Naive thymus-derived CD8-positive, alpha-beta T cell (primary cell): ENCODE data around the gene AKR1B1. TPM values are rescaled to one million over a fixed set of nuclear protein-coding genes. Genes with fewer than 3 reads are reported as not detected.

ENCODE experiments used
- ATAC-seq, 2 donors: fragments of 150-1000 bp; cut with Tn5 transposase in 1 of 2; sonication (Bioruptor Pico), chemical (Tn5 transposase) in 1 of 2; 1 replicate in 1 of 2; 2 replicates in 1 of 2; pipeline ENCODE4 v1.10.0; 2021; ENCODE audit warnings: mild to moderate bottlenecking in 2 of 2, moderate library complexity in 2 of 2
- POLR2A ChIA-PET: fragments of 350-600 bp; sonication (Branson Sonifier 250); formaldehyde crosslinking; loops from one replicate; lab custom pipeline; 2021; ENCODE audit warnings: antibody characterized with exemption; lab: Charles Lee
- DNase-seq, 10 donors: peaks; one replicate each; pipeline versions ENCODE4 v3.0.0 to v3.0.0-alpha.2; 2020 to 2022
- H3K27ac Mint-ChIP-seq, 10 donors: one replicate each; pipeline ENCODE4 v1.8.0; 2020 to 2022; ENCODE audit warnings: mild to moderate bottlenecking in 10 of 10, mixed read lengths in 10 of 10, moderate library complexity in 4 of 10, inconsistent platforms in 1 of 10
- H3K27me3 Mint-ChIP-seq, 5 donors: one replicate each; pipeline ENCODE4 v1.8.0; 2021 to 2022; ENCODE audit warnings: mixed read lengths in 5 of 5
- H3K36me3 Mint-ChIP-seq, 3 donors: one replicate each; pipeline ENCODE4 v1.8.0; 2020 to 2022; ENCODE audit warnings: mixed read lengths in 3 of 3, mild to moderate bottlenecking in 2 of 3, inconsistent platforms in 1 of 3
- H3K4me1 Mint-ChIP-seq, 4 donors: one replicate each; pipeline ENCODE4 v1.8.0; 2021 to 2022; ENCODE audit warnings: mixed read lengths in 4 of 4
- H3K4me3 Mint-ChIP-seq, 10 donors: one replicate each; pipeline ENCODE4 v1.8.0; 2020 to 2022; ENCODE audit warnings: mild to moderate bottlenecking in 10 of 10, mixed read lengths in 10 of 10, moderate library complexity in 6 of 10, inconsistent platforms in 1 of 10
- H3K9me3 Mint-ChIP-seq, 9 donors: one replicate each; pipeline ENCODE4 v1.8.0; 2020 to 2022; ENCODE audit warnings: mixed read lengths in 9 of 9, mild to moderate bottlenecking in 3 of 9, inconsistent platforms in 1 of 9, moderate library complexity in 1 of 9
- polyA plus RNA-seq, 3 donors: library from polyadenylated mRNA; unstranded; fragments of 300-500 nt; fragmentation: Illumina TruSeq; gene quantifications; one replicate each; pipeline ENCODE4 v1.2.3, GENCODE V29; 2021
- total RNA-seq, 8 experiments: library from RNA in 2 of 8; stranded (reverse) in 2 of 8; gene quantifications; one replicate each; pipeline ENCODE4 v1.2.3 and lab custom pipeline; 2021 to 2026

The AKR1B1 gene
- total and polyA plus RNA-seq, 5 experiments from 2014 or later = 130 to 202 (median 181) TPM

DNA sequence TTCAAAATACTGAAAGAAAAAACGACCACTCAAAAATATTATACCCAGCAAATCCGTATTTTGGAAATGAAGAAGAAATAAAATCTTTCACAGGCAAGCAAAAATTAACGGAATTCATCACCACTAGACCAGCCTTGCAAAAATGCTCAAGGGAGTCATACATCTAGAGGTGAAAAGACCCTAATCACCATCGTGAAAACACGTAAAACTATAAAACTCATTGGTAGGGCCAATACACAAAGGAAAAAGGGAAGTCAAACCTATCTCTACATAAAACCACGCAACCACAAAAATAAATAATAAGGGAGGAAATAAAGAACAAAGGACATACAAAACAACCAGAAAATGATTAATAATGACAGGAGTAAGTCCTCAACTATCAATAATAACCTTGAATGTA lies 6.6 kb upstream of the AKR1B1 start:
- no peak overlapping the region for H3K27ac Mint-ChIP-seq
- no peaks in the 10 kb centered on the region for H3K4me1 Mint-ChIP-seq
- no peak for DNase-seq
- H3K9me3 Mint-ChIP-seq = peaks cover 2 to 22% (median 16%) of the 10 kb centered on the region in 9 donors
- peaks cover 0 to 16% (median 14%) of the 10 kb centered on the region in 3 donors for H3K36me3 Mint-ChIP-seq
- no peaks in the 10 kb centered on the region for H3K27me3 Mint-ChIP-seq
- POLR2A ChIA-PET = no interaction called here
- no peak overlapping the region for H3K4me3 Mint-ChIP-seq
- no peak for ATAC-seq

DNA sequence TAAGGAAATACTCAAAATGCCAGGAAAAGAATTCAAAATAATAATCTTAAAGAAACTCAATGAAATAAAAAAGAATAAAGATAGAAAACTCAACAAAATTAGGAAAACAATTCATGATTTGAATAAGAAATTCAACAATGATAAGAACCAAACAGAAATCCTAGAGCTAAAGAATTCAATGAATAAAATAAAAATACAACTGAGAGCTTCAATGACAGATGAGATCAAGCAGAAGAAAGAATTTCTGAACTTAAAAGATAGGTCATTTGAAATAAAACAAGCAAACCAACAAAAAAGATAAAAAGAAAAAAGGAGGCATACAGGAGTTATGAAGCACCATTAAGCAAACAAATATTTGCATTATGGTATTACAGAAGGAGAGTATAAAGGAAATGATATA lies 5.6 kb upstream of the AKR1B1 start:
- no peak for ATAC-seq
- Mint-ChIP-seq H3K27ac (no peak overlapping the region), H3K9me3 (peaks cover 2 to 22% (median 16%) of the 10 kb centered on the region in 9 donors), H3K4me1 (peaks cover 2 to 8% (median 6%) of the 10 kb centered on the region in 4 donors), H3K27me3 (no peaks in the 10 kb centered on the region), H3K36me3 (peaks cover 0 to 16% (median 14%) of the 10 kb centered on the region in 3 donors), H3K4me3 (no peak overlapping the region)
- POLR2A ChIA-PET = no interaction called here
- no peak for DNase-seq

DNA sequence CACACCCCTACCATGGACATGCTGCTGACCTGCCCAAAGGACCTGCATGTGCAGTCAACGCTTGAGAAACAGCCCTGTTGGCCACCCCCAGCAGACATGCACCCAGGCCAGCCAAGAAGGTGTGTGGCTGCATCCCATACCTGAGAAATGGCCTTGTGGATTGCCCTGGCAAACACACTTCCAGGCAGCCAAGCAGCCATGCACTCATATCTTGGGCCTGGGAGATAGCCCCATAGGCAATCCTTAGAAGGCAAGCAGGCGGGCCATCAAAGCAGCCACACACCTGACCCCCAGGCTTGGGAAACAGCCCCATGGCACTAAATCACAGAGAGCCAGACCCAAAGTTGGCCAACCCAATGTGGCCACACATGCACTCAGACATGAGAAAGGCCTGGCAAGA lies 4.9 kb upstream of the AKR1B1 start:
- H3K27me3 Mint-ChIP-seq = no peaks in the 10 kb centered on the region
- H3K4me1 Mint-ChIP-seq = peaks cover 5 to 13% (median 11%) of the 10 kb centered on the region in 4 donors
- ATAC-seq (no peak), DNase-seq (no peak)
- H3K9me3 Mint-ChIP-seq = peaks cover 2 to 22% (median 16%) of the 10 kb centered on the region in 9 donors
- no peak overlapping the region for H3K27ac Mint-ChIP-seq
- H3K4me3 Mint-ChIP-seq = no peak overlapping the region
- POLR2A ChIA-PET = interaction anchor here (0.6 kb wide), 1 partner anchor 681 kb away, joined by 5 read pairs; no protein-coding TSS in a partner anchor
- H3K36me3 Mint-ChIP-seq = peaks cover 0 to 16% (median 14%) of the 10 kb centered on the region in 3 donors

DNA sequence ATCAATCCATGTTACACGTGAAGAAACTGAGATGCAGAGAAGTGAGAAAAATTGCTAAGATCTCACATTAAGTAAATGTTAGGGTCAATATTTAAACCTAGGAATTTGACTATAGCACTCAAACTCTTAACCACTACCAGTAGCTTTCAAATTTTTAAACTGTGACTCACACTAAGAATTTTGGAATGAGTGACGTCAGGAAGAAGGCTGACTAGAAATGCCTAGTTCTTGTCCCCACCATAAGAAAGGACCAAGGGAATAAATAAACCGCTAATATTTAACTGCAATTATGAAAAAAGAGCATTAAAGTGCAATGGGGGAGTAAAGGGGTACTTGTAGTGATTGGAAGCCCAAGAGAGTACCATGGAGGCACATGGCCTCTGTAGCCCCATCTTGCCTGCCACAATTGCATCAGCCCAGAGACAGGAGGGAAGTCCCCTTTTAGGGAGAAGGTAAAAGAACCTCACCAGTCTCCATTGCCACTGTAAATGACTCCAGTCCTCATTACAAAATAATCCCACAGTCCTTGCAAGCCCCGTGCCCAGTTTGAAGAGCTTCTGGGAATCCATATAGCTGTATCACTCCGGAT lies 3.5 kb upstream of the AKR1B1 start:
- ATAC-seq = no peak
- Mint-ChIP-seq H3K9me3 (peaks cover 2 to 22% (median 16%) of the 10 kb centered on the region in 9 donors), H3K36me3 (peaks cover 0 to 16% (median 14%) of the 10 kb centered on the region in 3 donors), H3K27me3 (no peaks in the 10 kb centered on the region), H3K4me3 (no peak overlapping the region), H3K27ac (no peak overlapping the region), H3K4me1 (peaks cover 8 to 24% (median 21%) of the 10 kb centered on the region in 4 donors)
- POLR2A ChIA-PET = no interaction called here
- DNase-seq = no peak

DNA sequence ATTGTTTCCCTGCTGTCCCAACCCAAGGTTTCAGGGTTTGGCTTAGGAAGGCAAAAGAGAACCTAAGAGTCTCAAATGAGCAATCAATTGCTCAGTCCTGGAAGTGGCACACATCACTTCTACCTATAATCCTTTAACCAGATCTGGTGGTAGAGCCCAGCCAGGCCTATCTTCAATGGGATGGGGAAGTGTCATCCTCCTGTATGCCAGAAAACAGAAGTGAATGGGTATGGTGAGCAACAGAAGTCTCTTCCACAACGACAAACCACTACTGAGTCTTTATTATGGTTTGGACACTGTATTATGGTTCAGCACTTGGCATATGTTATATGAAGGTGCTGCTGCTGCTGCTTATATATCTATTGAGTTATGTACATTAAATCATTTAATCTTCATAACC lies 3.0 kb upstream of the AKR1B1 start:
- POLR2A ChIA-PET = no interaction called here
- no peaks in the 10 kb centered on the region for H3K27me3 Mint-ChIP-seq
- DNase-seq (no peak), ATAC-seq (no peak)
- H3K27ac Mint-ChIP-seq = no peak overlapping the region
- H3K36me3 Mint-ChIP-seq = peaks cover 0 to 16% (median 12%) of the 10 kb centered on the region in 3 donors
- H3K4me3 Mint-ChIP-seq = no peak overlapping the region
- peaks cover 8 to 26% (median 25%) of the 10 kb centered on the region in 4 donors for H3K4me1 Mint-ChIP-seq
- peaks cover 2 to 22% (median 16%) of the 10 kb centered on the region in 9 donors for H3K9me3 Mint-ChIP-seq

DNA sequence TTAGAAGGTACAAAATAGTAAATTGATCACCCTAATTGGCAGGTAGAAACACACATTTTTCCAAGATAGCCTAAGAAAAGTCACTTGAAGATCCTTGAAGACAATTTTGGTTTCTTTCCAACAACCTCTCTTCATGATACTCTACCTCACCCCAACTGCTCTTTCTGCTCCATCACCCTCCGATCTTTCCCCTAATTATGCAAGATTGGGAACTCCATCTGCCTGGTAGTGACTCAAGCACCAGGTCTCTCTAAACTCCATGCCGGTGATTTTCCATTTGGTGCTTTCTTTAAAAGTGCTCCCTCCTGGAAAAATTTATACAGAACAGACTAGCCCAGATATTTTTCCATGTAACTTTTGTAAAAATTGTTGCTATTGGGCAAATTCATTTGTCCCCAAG lies 1.1 kb upstream of the AKR1B1 start:
- ATAC-seq (no peak), DNase-seq (no peak)
- Mint-ChIP-seq H3K4me1 (peaks cover 10 to 44% (median 39%) of the 10 kb centered on the region in 4 donors), H3K27ac (peak overlapping the region in 4 of 10 donors; percentile 18 to 95 (median 70)), H3K27me3 (no peaks in the 10 kb centered on the region), H3K4me3 (peak overlapping the region in 4 of 10 donors; percentile 16 to 95 (median 88)), H3K36me3 (peaks cover 8 to 12% (median 9%) of the 10 kb centered on the region in 3 donors), H3K9me3 (peaks cover 2 to 12% (median 9%) of the 10 kb centered on the region in 9 donors)
- POLR2A ChIA-PET = interaction anchor here (2.9 kb wide), 1 partner anchor 27 kb away, joined by 14 read pairs; no protein-coding TSS in a partner anchor

DNA sequence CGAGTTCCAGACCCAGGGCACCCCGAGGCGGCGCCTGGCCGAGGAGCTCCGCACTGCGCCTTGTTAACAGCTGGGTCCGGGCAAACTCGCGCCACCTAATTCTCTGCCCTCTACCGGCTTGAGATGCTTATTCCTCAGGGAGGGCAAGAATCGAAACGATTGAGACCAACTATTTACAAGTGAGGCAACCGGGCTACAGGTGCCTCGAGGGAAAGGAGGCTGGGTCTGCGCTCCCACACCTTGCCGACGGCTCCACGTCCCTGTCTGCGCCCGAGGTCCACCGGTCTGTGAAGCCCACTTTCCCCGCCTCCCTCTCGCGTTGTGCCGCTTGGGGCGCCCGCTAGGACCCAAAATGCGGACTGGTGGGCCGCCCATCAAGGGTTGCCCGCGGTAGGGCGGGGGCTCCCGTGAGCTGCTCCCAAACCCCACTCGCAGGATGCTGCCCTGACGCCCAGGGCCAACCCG lies 527 bp downstream of the AKR1B1 start:
- DNase-seq (peak in 9 of 10 donors; percentile 38 to 82 (median 56)), ATAC-seq (peak; percentile 66 to 70)
- Mint-ChIP-seq H3K36me3 (peaks cover 0 to 9% (median 7%) of the 10 kb centered on the region in 3 donors), H3K4me1 (peaks cover 23 to 60% (median 55%) of the 10 kb centered on the region in 4 donors), H3K27me3 (no peaks in the 10 kb centered on the region), H3K4me3 (peak overlapping the region; percentile 87 to 95 (median 90)), H3K9me3 (no peaks in the 10 kb centered on the region), H3K27ac (peak overlapping the region; percentile 53 to 95 (median 90))
- POLR2A ChIA-PET = interaction anchor here (0.6 to 2.9 kb wide), 5 partner anchors 26 to 691 kb away, joined by 3 to 14 read pairs (median 3); partner anchors contain the start of gene BPGM

DNA sequence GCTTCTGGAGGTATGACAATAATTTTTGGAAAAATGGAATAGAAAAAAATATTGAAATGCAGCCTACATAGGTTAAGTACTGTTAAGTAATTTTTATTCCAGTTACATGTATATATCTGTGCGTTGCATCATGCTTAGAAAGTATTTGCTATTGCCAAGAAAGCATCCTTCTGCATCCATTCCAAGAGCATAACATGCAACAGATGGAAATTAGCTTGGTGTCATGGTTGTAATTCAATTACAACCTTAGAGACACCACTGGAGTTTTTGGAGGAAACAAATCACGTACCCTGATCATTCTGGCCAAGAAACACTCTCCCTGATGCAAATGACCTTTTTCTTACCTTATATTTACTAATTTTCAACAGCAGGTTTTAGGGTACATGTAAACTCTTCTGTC lies 1.7 kb downstream of the AKR1B1 start:
- Mint-ChIP-seq H3K36me3 (peaks cover 0 to 14% (median 7%) of the 10 kb centered on the region in 3 donors), H3K27ac (peak overlapping the region in 8 of 10 donors; percentile 27 to 89 (median 74)), H3K4me1 (peaks cover 25 to 69% (median 63%) of the 10 kb centered on the region in 4 donors), H3K9me3 (no peaks in the 10 kb centered on the region), H3K27me3 (no peaks in the 10 kb centered on the region), H3K4me3 (peak overlapping the region; percentile 87 to 95 (median 90))
- DNase-seq = no peak
- ATAC-seq = no peak
- POLR2A ChIA-PET = interaction anchor here (2.9 kb wide), 1 partner anchor 25 kb away, joined by 14 read pairs; no protein-coding TSS in a partner anchor

DNA sequence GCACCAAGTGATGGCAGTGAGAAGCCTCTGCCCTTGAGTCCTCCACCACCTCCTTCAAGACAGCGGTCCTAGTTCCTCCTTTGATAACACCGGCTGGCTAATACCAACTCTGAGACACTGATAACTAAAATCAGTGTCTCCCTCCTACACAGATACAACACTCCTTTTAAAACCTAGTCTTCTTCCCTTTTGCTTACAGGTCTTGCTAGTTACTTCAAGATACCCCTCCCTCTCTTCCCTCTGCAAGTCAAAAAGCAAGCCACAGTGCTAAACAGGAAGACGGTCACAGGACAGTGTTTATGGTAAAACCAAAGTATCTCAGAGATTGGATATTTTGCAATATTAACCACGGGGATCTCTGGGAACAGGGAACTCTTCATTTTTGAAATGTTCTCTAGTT lies 4.6 kb downstream of the AKR1B1 start:
- DNase-seq = peak in 2 of 10 donors; percentile 40 to 41
- POLR2A ChIA-PET = no interaction called here
- no peak for ATAC-seq
- Mint-ChIP-seq H3K9me3 (no peaks in the 10 kb centered on the region), H3K27ac (peak overlapping the region; percentile 25 to 95 (median 80)), H3K36me3 (peaks cover 0 to 40% (median 14%) of the 10 kb centered on the region in 3 donors), H3K27me3 (no peaks in the 10 kb centered on the region), H3K4me3 (peak overlapping the region; percentile 25 to 73 (median 59)), H3K4me1 (peaks cover 23 to 65% (median 57%) of the 10 kb centered on the region in 4 donors)

DNA sequence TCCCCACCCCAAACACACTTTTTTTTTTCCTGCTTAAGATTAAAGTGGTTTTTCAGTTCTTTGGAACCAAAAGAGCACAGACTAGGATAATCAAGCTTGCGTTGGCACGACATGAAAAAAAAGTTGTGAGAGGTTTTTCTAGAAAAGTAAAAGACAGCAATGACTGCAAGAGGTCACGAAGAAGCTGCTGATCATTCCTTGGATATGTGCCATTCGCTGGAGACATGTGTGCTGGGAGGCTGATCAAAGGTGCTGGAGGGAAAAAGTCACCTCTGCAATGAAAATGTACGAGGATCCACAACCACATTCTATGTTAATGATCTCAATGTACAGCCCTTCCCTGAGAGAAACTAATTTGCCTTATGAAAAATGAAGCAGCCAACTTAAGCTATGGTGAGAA lies 5.4 kb downstream of the AKR1B1 start:
- H3K4me3 Mint-ChIP-seq = peak overlapping the region in 4 of 10 donors; percentile 19 to 69 (median 59)
- H3K27me3 Mint-ChIP-seq = no peaks in the 10 kb centered on the region
- no peak for ATAC-seq
- POLR2A ChIA-PET = interaction anchor here (1.0 kb wide), 1 partner anchor 21 kb away, joined by 4 read pairs; no protein-coding TSS in a partner anchor
- peak overlapping the region in 8 of 10 donors; percentile 26 to 95 (median 75) for H3K27ac Mint-ChIP-seq
- no peaks in the 10 kb centered on the region for H3K9me3 Mint-ChIP-seq
- DNase-seq = no peak
- peaks cover 0 to 48% (median 14%) of the 10 kb centered on the region in 3 donors for H3K36me3 Mint-ChIP-seq
- H3K4me1 Mint-ChIP-seq = peaks cover 21 to 62% (median 55%) of the 10 kb centered on the region in 4 donors

DNA sequence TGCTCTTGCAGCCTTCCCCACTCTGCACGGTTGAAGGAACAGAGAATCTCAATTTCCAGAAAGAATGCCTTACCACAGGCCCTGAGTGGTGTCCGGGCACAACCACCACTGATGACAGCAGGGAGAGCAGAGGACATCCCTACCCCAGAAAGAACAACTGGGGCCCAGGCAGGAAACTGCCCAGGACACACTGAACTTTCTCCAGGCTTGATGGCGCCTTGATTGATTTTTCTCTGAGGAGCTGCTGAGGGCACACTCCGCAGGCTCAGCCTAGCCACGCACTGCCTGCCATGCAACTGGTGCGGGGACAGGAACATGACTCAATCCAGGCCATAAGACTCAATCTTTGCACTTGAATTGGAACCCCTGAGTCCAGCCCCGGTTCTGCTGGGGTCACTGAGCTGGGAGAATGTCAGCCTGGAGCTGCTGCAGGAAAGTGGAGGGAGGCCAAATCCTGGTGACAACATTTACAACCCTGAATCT lies 5.9 kb downstream of the AKR1B1 start:
- DNase-seq = no peak
- Mint-ChIP-seq H3K27ac (peak overlapping the region in 3 of 10 donors; percentile 14 to 77 (median 71)), H3K4me3 (no peak overlapping the region), H3K27me3 (no peaks in the 10 kb centered on the region), H3K36me3 (peaks cover 0 to 53% (median 17%) of the 10 kb centered on the region in 3 donors), H3K9me3 (no peaks in the 10 kb centered on the region), H3K4me1 (peaks cover 21 to 58% (median 51%) of the 10 kb centered on the region in 4 donors)
- no peak for ATAC-seq
- POLR2A ChIA-PET = interaction anchor here (1.0 kb wide), 1 partner anchor 20 kb away, joined by 4 read pairs; no protein-coding TSS in a partner anchor

DNA sequence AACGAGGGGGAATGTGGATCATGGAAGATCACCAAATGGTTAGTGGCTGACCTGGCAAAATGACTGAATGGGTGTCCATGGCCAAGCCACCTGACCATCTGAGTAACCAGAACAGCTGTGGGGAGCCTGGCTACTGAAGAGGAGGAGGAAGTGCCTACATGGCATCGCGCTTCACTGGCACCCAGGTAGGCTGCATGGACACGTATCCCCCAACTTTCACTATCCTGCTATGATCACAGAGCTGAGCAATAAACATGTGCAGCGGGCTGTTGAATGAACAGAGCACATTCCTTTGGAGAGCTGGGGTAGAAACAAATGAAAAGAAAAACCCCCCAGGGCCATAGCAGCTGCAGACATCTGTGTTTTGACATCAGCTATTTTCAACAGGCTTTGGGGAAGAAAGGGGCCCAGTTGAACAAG lies 6.5 kb downstream of the AKR1B1 start:
- Mint-ChIP-seq H3K4me1 (peaks cover 19 to 52% (median 45%) of the 10 kb centered on the region in 4 donors), H3K9me3 (no peaks in the 10 kb centered on the region), H3K27me3 (no peaks in the 10 kb centered on the region), H3K4me3 (peak overlapping the region in 1 of 10 donors; percentile 43), H3K36me3 (peaks cover 0 to 59% (median 17%) of the 10 kb centered on the region in 3 donors), H3K27ac (peak overlapping the region in 5 of 10 donors; percentile 34 to 82 (median 58))
- ATAC-seq (no peak), DNase-seq (no peak)
- POLR2A ChIA-PET = interaction anchor here (1.0 kb wide), 1 partner anchor 20 kb away, joined by 4 read pairs; no protein-coding TSS in a partner anchor
